NCI-H128 (cell line): Measurements from ENCODE around the gene DNMT1.
"Not testable (repeated sequence)": the region's sequence is repeated elsewhere in the genome, so short reads cannot be mapped to it uniquely, and the experiment has no call there.

Experiments used
- DNase-seq: peaks from one replicate; lab custom pipeline; 2025; ENCODE audit not compliant: unreplicated experiment; lab: John Stamatoyannopoulos, UW

The DNMT1 gene

GRCh38 chr19:10222201-10222890 lies 27.6 kb upstream of the DNMT1 start:
- DNase-seq: no peak

- no peak for DNase-seq
These were observed 25.9 kb upstream of the DNMT1 start for GRCh38 chr19:10220695-10221094.

- no peak for DNase-seq
These were observed 24.9 kb upstream of the DNMT1 start for GRCh38 chr19:10219678-10220077.

GRCh38 chr19:10217085-10217484 lies 22.3 kb upstream of the DNMT1 start:
- DNase-seq: no peak

- DNase-seq: no peak
These were observed 20.0 kb upstream of the DNMT1 start for GRCh38 chr19:10214784-10215183.

GRCh38 chr19:10211691-10212090 lies 16.9 kb upstream of the DNMT1 start:
- DNase-seq: no peak

GRCh38 chr19:10211061-10211460 lies 16.3 kb upstream of the DNMT1 start:
- DNase-seq: no peak

GRCh38 chr19:10209315-10209714 lies 14.6 kb upstream of the DNMT1 start:
- DNase-seq: no peak

GRCh38 chr19:10207026-10207425 lies 12.3 kb upstream of the DNMT1 start:
- DNase-seq: no peak

- DNase-seq: no peak
These were observed 11.6 kb upstream of the DNMT1 start for GRCh38 chr19:10206226-10206885.

- no peak for DNase-seq
These were observed 10.9 kb upstream of the DNMT1 start for GRCh38 chr19:10205636-10206035.

- no peak for DNase-seq
These were observed 8.9 kb upstream of the DNMT1 start for GRCh38 chr19:10203686-10204085.

- no peak for DNase-seq
These were observed 6.4 kb upstream of the DNMT1 start for GRCh38 chr19:10201176-10201575.

- DNase-seq: not testable (repeated sequence)
These were observed 5.3 kb upstream of the DNMT1 start for GRCh38 chr19:10200101-10200500.

- not testable (repeated sequence) for DNase-seq
These were observed 4.3 kb upstream of the DNMT1 start for GRCh38 chr19:10198889-10199644.

- DNase-seq: no peak
These were observed 406 bp upstream of the DNMT1 start for GRCh38 chr19:10195199-10195519.

- DNase-seq: no peak
These were observed 808 bp downstream of the DNMT1 start for GRCh38 chr19:10193790-10194499.

- DNase-seq: no peak
These were observed 1.8 kb downstream of the DNMT1 start for GRCh38 chr19:10192922-10193321.

GRCh38 chr19:10191347-10191746 lies 3.4 kb downstream of the DNMT1 start:
- no peak for DNase-seq

GRCh38 chr19:10190026-10190425 lies 4.7 kb downstream of the DNMT1 start:
- no peak for DNase-seq

GRCh38 chr19:10189616-10190015 lies 5.1 kb downstream of the DNMT1 start:
- no peak for DNase-seq

GRCh38 chr19:10187315-10187714 lies 7.4 kb downstream of the DNMT1 start:
- DNase-seq: no peak
